ENCODE measurements around the gene PGBD1.

PGBD1 gene

DNA sequence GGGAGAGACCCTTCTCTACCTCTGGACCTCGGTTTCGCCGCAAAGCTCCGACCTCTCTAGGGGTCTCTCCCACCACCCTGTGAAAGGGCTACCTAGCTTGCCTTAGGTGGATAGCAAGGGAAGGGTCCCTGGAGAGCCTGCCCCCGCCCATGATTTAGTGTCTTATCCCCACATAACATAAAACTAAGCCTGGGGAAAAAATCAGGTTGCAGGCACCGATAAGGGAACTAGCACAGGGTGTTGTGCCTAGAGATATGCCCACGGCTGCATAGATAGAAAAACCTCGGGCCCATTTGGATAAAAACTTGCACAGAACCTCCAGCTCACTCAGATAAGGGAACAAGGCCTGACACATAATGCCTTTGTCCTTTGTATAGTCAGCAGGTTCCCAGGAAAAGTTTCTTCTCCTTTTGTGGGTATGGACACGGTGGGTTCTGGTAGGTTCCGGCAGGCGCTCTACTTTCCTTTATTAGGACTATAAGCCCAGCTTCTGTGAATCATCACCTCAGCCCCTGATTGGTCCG, 53.7 kb downstream of the PGBD1 start:
- DNase-seq (ENCODE audit: low spot score): no peak

- DNase-seq (ENCODE audit: low spot score): peak; percentile 98
Observed at GRCh38 chr6:28335564-28336283, 54.4 kb downstream of the PGBD1 start, which contains the start of gene ZSCAN31. TSS of gene ZSCAN31 (minus strand) at chr6:28336148. CDS start at chr6:28329683, 6,465 bp downstream.

DNA sequence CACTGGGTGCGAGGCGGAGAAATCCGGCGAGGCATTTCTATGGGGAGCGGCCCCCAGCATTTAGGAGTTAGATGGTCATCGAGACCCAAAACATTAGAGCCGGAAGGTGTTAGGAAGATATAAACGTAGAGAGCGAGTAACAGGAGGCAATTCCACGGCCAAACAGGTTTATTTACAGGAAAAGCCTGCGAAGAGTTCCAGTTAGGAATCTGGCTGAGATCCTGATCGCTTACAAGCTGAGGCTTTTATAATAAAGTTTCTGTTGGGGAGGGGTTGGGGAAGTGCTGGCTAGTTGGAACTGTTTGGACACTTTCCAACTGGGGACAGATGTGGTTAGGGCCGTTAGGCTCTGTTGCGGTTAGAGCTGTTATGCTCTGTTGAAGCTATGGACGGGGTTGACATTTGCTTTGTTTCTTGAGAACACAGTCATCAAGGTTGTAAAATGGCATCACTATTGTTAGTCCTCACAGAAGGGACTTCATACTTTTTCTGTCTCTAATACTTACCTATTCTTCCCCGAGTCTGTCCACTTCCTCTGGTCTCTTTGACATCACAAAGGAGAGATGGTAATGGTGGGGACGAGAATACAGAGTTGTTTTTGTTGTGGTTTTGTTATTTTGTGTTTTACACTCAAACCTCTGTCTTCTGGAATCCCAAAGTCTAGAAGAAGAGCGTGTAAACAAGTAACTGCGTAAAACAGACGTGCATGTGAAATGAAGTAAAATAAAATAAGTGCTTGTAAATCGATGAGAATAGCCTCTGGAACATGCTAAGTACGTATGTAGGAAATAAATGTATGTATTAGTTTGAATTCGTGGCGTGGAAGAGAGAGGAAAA, 55.1 kb downstream of the PGBD1 start:
- DNase-seq (ENCODE audit: low spot score): no peak

DNA sequence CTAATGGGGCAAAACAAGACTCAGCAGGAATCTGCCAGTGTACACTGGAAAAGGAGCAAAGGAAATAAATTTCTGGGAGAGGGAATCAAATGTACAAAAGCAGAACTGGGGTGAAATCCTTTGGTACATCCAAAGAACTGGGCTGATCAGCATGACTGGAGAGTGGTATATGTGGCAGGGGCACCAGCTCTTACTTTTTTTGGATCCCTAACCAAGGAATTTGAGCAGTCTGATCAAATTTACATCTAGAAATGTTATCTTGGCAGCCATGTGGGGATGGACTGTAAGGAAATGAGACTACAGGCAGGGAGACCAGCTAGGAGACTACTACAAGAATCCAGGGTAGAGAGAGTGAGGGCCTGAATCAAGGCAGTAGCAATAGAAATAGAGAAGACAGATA, 55.7 kb downstream of the PGBD1 start:
- DNase-seq (ENCODE audit: low spot score): no peak

- no peak for DNase-seq (ENCODE audit: low spot score)
Observed at GRCh38 chr6:28340310-28341095, 59.1 kb downstream of the PGBD1 start.

DNA sequence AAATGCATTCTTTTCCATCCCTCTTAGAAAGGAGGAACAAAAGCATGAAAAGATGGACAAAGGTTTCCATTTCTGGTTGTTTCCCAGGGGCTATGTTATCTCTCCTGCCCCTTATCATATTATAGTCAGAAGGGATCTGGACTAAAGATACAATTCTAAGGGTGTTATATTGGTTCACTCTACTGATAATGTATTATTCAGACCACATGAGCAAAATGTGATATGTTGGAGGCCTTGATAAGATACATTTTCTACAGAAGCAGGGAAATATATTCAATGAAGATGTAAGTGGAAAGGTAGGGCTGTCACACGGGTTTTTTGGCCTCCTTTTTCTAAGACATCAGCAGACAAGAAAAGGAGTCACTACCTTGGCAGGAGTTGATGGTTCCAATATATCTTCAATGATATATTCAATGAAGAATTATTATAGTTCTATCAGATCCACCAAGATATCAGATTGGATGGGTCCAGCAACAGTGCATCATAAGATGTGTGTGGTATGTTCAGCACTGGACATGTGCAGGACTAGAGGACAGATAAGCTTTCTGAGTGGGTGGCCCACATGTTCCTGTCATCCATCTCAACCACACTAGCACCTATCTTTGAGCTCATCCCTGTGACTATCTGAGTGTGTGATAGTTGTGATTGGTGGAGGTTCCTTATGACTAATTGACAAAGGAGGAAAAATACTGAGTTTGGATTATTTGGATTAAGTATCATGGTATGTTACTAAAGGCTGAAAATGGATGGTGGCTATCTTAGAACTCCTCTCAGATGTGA, 62.7 kb downstream of the PGBD1 start:
- DNase-seq (ENCODE audit: low spot score): no peak

- no peak for DNase-seq (ENCODE audit: low spot score)
Observed at GRCh38 chr6:28345201-28345600, 63.8 kb downstream of the PGBD1 start.

DNA sequence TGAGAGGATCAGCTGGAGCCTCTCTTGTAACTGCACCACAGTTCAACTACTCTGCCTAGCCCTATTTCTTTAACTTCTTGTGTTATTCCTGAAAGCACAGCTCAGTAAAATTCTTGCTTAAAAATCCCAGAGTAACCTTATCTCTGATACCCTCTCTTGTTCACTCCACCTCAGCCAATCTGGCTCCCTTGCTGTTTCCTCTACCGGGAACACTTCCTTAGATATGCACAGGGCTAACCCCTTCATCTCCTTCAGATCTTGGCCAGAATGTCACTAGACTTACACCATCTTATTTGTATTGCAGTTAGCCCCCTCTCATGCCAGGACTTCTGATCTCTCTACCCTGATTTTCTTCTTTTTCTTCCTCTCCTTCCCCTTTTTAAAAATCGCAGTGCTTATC, 65.7 kb downstream of the PGBD1 start:
- DNase-seq (ENCODE audit: low spot score): no peak

- no peak for DNase-seq (ENCODE audit: low spot score)
Observed at GRCh38 chr6:28349344-28349891, 68.0 kb downstream of the PGBD1 start.

DNA sequence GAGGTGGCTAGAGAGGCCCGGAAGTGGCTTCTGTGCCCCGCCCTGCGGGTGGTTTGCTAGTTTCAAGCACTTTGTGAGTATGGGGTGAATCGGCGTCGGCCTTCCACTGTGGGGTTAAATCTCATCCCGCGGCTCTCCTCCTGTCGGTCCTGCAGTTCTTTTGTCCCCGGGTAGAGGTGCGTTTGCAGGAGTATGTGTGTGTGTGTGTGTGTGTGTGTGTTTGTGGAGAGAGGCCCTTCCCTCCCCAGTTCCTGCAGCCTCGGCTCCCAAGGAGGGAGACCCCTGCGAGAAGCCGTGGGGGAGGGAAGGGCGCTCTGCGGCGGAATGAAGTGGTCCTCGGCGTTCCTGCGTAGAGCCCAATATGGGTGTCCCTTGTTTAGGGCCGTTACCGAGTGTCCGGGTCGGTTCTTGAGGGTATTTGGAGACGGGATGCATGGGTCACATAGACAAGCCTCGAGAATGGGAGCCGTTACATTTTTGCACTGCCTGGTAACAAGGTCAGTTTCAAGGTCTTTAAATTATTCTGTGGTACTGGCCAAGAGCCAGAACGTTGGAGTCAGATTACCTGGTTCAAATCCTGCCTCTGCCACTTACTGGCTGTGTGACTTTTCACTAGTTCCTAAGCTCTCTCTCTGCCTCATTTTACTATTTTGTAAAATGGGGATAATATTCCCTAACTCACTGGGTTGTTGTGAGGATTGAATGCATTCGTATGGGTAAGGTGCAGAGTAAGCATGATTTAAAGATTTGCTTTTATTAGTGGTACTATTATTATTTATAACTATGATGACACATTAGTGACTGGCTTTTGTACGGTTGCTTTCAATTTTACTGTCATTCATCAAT, 68.7 kb downstream of the PGBD1 start, which contains the start of gene ZKSCAN3:
Gene ZKSCAN3 (plus strand): TSS at position 56 of the 846 bp plus-strand sequence. CDS start 9,640 bp downstream, outside the sequence.
- peak; percentile 91 for DNase-seq (ENCODE audit: low spot score)

DNA sequence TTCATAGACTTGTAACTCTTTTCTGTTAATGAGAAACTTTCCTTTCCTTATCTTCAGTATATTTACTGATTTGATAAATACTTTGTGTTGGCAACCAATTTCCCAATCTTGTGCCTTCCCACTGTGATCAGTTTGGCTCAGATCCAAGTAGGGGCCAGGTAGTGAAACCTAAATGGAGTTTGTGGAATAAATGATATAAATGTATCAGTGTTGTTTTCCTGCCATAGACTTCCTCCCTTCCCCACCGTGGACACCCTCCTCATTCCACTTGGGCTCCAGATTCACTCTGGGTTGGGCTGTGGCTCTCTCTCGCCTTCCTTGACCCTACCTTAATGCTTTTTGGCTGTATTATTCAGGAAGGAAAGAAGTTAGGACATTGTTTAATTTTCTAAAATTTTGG, 69.7 kb downstream of the PGBD1 start:
- DNase-seq (ENCODE audit: low spot score): no peak

DNA sequence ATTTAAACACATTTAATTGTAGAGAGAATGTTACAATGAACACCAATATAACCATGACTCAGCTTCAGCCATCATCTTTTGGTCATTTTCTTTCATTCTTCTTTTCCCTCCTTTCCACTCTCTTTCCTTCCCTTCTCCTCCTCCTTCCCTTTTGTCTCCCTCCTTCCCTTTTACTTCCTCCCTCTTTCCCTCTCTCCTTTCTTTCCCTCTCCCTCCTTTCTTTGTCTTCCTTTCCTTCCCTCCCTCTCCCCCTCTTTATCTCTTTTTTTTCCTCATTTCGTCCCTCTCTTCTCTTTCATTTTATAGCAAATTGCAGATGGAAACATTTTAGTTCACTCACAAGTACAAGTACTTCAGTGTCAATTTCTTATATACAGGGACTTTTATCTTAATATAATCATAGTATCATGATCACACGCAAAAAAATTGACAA, 70.1 kb downstream of the PGBD1 start:
- DNase-seq (ENCODE audit: low spot score): no peak

Data from cerebellar cortex (tissue), 1 donor.